Gastrocnemius medialis (tissue), 4 donors: ENCODE measurements around the gene TRIM68. TPM values are rescaled to one million over a fixed set of nuclear protein-coding genes. Genes with fewer than 3 reads are reported as not detected.
A peak's percentile ranks its signal among the peaks of the same experiment; 100 is the strongest.

Experiments
- ATAC-seq, 2 donors: fragments of 150-250 bp; one replicate each; pipeline ENCODE4 v1.9.1; 2016
- DNase-seq, 2 donors: peaks; one replicate each; pipeline ENCODE4 v3.0.0-alpha.2; 2019
- H3K27ac ChIP-seq, 4 donors: fragments of 200-600 bp; sonication (generic); 1 replicate in 1 of 4; 2 replicates in 3 of 4; pipeline ENCODE4 v1.5.1; 2016 to 2018; ENCODE audit warnings: mild to moderate bottlenecking in 2 of 4, moderate library complexity in 1 of 4
- H3K27me3 ChIP-seq, 3 donors: fragments of 200-600 bp; sonication (generic) in 2 of 3; 1 replicate in 1 of 3; 2 replicates in 2 of 3; pipeline versions ENCODE4 v1.5.1 to v1.6.0; 2016 to 2019; ENCODE audit warnings: mild to moderate bottlenecking in 1 of 3, moderate library complexity in 1 of 3
- H3K36me3 ChIP-seq, 2 donors: fragments of 200-600 bp; sonication (generic) in 1 of 2; one replicate each; pipeline ENCODE4 v1.5.1; 2017 to 2018
- H3K4me1 ChIP-seq, 2 donors: fragments of 200-600 bp; sonication (generic) in 1 of 2; one replicate each; pipeline ENCODE4 v1.5.1; 2016 to 2017; ENCODE audit warnings: mild to moderate bottlenecking in 2 of 2
- H3K4me3 ChIP-seq, 4 donors: fragments of 200-600 bp; sonication (generic) in 3 of 4; 1 replicate in 1 of 4; 2 replicates in 3 of 4; pipeline ENCODE4 v1.5.1; 2016 to 2019; ENCODE audit warnings: mild to moderate bottlenecking in 2 of 4
- H3K9me3 ChIP-seq, 3 donors: fragments of 200-600 bp; sonication (generic) in 2 of 3; 1 replicate in 1 of 3; 2 replicates in 2 of 3; pipeline ENCODE4 v1.5.1; 2016 to 2019
- POLR2A ChIP-seq, 2 donors: fragments of 450-650 bp; IDR thresholded peaks; one replicate each; pipeline ENCODE4 v1.6.1; 2017; ENCODE audit warnings: antibody characterized with exemption in 2 of 2, mild to moderate bottlenecking in 2 of 2, moderate library complexity in 2 of 2
- in situ Hi-C, 4 donors: fragments of 200-750 bp; cut with MboI; loops; one replicate each; pipeline versions ENCODE4 v1.15.0 to v1.8.0; 2017; ENCODE audit warnings: low sequenced_read_pairs in 4 of 4
- intact Hi-C: fragments of 100-400 bp; cut with DNase I; formaldehyde crosslinking; loops from one replicate; pipeline ENCODE4 v1.15.1; 2023; ENCODE audit warnings: low total_unique reads
- total RNA-seq, 4 donors: library from RNA; depleted of rRNA; stranded (reverse); fragments of >200 nt; gene quantifications; one replicate each; pipeline versions ENCODE4 v1.1.0 to v1.2.3, GENCODE V29; 2016
- TF ChIP-seq, protein P1 (sequence below), 5 experiments: fragments of 450-650 bp in 3 of 5; fragments of 200-600 bp in 2 of 5; sonication (generic) in 2 of 5; IDR thresholded peaks in 4 of 5; conservative IDR thresholded peaks in 1 of 5; 1 replicate in 4 of 5; 2 replicates in 1 of 5; pipeline ENCODE4 v1.5.1; 2016 to 2019; ENCODE audit warnings: antibody characterized with exemption in 5 of 5, mild to moderate bottlenecking in 3 of 5, moderate library complexity in 3 of 5

Gene TRIM68
- total RNA-seq, 4 donors from 2014 or later, result 5.8 to 6.3 (median 6.0) TPM

DNA sequence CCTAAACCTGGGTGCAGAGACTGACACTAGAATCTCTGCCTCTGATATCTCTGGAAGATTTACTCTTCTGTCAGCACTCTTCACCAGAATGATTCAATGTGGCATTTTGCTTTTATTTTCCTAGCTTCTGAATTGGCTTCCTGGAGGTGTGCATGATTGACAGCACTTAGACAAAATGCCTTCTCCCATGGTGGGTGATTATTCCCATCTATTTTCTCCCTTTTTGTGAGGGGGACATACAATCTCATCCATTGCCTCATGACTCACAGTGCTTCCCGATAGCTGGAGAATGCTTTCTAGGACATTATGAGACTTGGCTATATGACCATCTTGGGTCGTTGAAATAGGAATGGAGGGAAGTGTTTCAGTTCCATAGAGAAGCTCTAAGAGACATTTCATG, 4.0 kb upstream of the TRIM68 start:
- TF ChIP-seq, protein P1, sequence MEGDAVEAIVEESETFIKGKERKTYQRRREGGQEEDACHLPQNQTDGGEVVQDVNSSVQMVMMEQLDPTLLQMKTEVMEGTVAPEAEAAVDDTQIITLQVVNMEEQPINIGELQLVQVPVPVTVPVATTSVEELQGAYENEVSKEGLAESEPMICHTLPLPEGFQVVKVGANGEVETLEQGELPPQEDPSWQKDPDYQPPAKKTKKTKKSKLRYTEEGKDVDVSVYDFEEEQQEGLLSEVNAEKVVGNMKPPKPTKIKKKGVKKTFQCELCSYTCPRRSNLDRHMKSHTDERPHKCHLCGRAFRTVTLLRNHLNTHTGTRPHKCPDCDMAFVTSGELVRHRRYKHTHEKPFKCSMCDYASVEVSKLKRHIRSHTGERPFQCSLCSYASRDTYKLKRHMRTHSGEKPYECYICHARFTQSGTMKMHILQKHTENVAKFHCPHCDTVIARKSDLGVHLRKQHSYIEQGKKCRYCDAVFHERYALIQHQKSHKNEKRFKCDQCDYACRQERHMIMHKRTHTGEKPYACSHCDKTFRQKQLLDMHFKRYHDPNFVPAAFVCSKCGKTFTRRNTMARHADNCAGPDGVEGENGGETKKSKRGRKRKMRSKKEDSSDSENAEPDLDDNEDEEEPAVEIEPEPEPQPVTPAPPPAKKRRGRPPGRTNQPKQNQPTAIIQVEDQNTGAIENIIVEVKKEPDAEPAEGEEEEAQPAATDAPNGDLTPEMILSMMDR (IDR thresholded peaks at IDR 0.05 in 4 of 5, conservative IDR thresholded peaks at IDR 0.05 in 1 of 5), result no peak
- no peak for TF ChIP-seq POLR2A (IDR thresholded peaks at IDR 0.05)

DNA sequence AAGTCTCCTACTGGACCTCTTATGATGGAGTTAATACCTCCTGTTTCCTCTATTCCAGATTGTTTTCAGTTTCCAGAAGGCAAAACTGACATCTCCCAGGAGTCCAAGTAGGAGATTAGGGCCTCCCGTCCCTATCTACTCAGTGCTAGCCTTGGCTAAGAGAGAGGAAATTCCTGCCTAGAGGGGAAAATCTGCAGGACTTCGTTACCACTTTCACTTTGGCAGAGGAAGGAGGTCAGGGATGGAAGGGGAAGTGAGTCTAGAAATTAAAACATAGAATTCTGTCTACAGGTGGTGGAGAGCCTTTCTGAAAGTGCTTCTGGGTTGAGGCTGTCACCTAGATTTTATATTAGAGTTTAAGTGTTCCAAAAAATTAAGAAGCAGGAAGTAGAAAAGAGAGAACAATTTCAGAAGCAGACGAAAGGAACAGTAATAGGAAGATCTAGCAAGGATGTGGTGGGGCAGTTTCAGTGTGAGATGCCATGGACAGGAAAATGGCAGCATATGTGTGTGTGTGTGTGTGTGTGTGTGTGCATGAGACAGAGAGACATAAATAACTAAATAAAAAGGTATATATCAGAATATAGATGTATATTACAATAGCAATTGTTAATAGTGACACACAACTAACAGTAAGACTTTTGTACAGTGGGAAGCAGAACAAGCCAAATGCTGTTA, 2.4 kb upstream of the TRIM68 start:
- Histone ChIP-seq H3K4me1 (peaks cover 16 to 19% of the 10 kb centered on the region in 2 donors), H3K27ac (peak overlapping the region in 2 of 4 donors; percentile 20 to 29), H3K36me3 (peaks cover 0 to 2% of the 10 kb centered on the region in 2 donors), H3K4me3 (peak overlapping the region in 3 of 4 donors; percentile 1 to 26 (median 6)), H3K9me3 (no peaks in the 10 kb centered on the region), H3K27me3 (no peaks in the 10 kb centered on the region)
- DNase-seq, result no peak
- no peak for ATAC-seq
- in situ Hi-C loops (loop anchor here in 1 of 4 donors (25.0 kb wide), 1 partner anchor 773 kb away; the partner anchor contains the start of gene RHOG), intact Hi-C loops (no loop called here)
- TF ChIP-seq, protein P1 (IDR thresholded peaks at IDR 0.05 in 4 of 5, conservative IDR thresholded peaks at IDR 0.05 in 1 of 5), result no peak
- no peak for TF ChIP-seq POLR2A (IDR thresholded peaks at IDR 0.05)

More for the DNA sequence above, 4.0 kb upstream of the TRIM68 start:
- intact Hi-C loops (no loop called here), in situ Hi-C loops (loop anchor here in 1 of 4 donors (25.0 kb wide), 1 partner anchor 775 kb away; the partner anchor contains the start of gene RHOG)
- DNase-seq (no peak), ATAC-seq (no peak)
- Histone ChIP-seq H3K9me3 (no peaks in the 10 kb centered on the region), H3K4me3 (no peak overlapping the region), H3K36me3 (no peaks in the 10 kb centered on the region), H3K4me1 (peaks cover 6 to 9% of the 10 kb centered on the region in 2 donors), H3K27ac (no peak overlapping the region), H3K27me3 (no peaks in the 10 kb centered on the region)

DNA sequence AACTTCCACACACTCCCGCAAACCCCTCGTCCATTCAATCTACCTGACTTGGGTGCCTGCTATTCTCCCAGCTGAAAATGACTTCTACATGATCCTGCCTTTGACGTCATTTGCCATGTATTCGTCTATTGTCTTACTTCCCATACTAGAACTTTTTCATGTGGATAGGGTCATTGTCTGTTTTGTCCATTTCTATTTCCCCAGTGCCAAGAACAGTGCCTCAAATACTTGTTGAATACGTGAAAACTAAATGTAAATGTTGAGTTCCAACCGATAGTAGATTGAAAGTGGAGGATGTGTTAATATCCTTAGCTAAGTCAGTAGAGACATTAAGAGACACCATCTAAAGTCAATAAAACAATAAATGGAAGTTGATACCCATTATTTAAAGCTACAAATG, 935 bp downstream of the TRIM68 start:
- Histone ChIP-seq H3K27me3 (no peaks in the 10 kb centered on the region), H3K4me3 (peak overlapping the region; percentile 64 to 76 (median 72)), H3K4me1 (peaks cover 16 to 19% of the 10 kb centered on the region in 2 donors), H3K36me3 (peaks cover 0 to 32% of the 10 kb centered on the region in 2 donors), H3K27ac (peak overlapping the region; percentile 86 to 88 (median 87)), H3K9me3 (no peaks in the 10 kb centered on the region)
- TF ChIP-seq POLR2A (IDR thresholded peaks at IDR 0.05), result no peak
- TF ChIP-seq, protein P1 (IDR thresholded peaks at IDR 0.05 in 4 of 5, conservative IDR thresholded peaks at IDR 0.05 in 1 of 5), result no peak
- ATAC-seq (no peak), DNase-seq (no peak)
- in situ Hi-C loops, result loop anchor here in 1 of 4 donors (25.0 kb wide), 1 partner anchor 770 kb away; the partner anchor contains the start of gene RHOG
- intact Hi-C loops, result no loop called here

DNA sequence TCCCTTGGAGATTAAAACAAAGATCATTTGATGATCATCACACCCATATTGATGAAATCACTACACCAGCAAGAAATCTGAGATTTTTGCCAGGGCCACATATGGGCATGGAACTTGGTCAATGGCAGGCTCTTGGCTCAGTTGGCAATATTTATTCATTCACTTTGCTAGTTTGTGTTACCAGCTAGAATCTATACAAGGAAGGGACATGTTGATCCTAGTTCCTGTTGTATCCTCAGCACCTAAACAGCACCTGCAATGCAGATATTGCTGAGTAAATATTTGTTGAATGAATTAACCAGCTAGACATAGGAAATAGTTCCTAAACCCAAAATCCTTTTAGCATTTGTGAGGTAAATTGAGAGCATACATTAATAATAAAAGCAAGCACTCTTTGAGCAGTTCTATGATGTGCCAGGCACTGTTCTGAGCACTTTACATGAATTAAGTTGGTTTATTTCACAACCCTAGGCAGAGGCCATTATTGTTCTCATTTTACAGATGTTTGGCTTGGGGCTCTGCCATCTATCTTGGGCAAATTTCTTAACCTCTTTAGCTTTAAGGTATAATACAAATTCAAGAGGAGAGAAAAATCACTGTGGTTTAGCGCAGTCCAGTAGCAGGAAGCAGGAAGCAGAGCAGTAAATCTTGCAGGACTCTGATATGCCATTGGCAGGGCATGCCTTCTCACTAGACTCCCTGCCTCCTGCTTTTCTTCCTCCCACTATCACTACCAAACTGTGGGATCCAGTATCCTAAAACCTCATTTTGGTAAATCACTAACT, 1.6 kb downstream of the TRIM68 start:
- H3K27ac ChIP-seq, result peak overlapping the region in 1 of 4 donors; percentile 87

More for the DNA sequence above, 1.6 kb downstream of the TRIM68 start:
- peaks cover 16 to 19% of the 10 kb centered on the region in 2 donors for H3K4me1 ChIP-seq
- intact Hi-C loops (no loop called here), in situ Hi-C loops (loop anchor here in 1 of 4 donors (25.0 kb wide), 1 partner anchor 769 kb away; the partner anchor contains the start of gene RHOG)
- H3K27me3 ChIP-seq, result no peaks in the 10 kb centered on the region
- H3K4me3 ChIP-seq, result peak overlapping the region in 2 of 4 donors; percentile 64 to 76
- DNase-seq, result no peak
- no peaks in the 10 kb centered on the region for H3K9me3 ChIP-seq
- ATAC-seq, result no peak
- peaks cover 0 to 39% of the 10 kb centered on the region in 2 donors for H3K36me3 ChIP-seq
- TF ChIP-seq POLR2A (IDR thresholded peaks at IDR 0.05), result no peak
- TF ChIP-seq, protein P1 (IDR thresholded peaks at IDR 0.05 in 4 of 5, conservative IDR thresholded peaks at IDR 0.05 in 1 of 5), result no peak
